ENCODE results near the gene EDEM3.
"Not testable (repeated sequence)": the region's sequence is repeated elsewhere in the genome, so short reads cannot be mapped to it uniquely, and the experiment has no call there.

Gene EDEM3

DNA sequence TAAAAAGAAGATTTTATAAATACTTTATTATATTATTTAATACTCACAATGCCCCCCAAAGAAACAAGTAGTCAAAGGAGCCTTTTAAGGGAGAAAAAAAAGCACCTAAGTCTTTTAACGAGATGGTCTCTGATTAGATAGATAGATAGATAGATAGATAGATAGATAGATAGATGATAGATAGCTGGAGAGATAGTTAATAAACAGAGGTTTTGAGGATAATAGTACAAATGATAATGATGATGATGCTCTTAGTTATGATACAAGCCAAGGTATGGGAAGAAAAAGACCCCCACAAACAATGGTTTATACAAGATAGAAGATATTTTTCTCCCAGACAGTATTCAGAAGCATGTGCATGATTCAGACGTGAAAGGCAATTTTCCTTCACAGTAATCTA, 14.6 kb upstream of the EDEM3 start:
- no peak for DNase-seq

GRCh38 chr1:184768467-184768866, 13.8 kb upstream of the EDEM3 start:
- DNase-seq = no peak

- DNase-seq = no peak
Measured at GRCh38 chr1:184767591-184767990, 12.9 kb upstream of the EDEM3 start.

- DNase-seq = no peak
Measured at GRCh38 chr1:184764483-184764882, 9.8 kb upstream of the EDEM3 start.

- not testable (repeated sequence) for DNase-seq
Measured at GRCh38 chr1:184763520-184763919, 8.9 kb upstream of the EDEM3 start.

GRCh38 chr1:184761969-184762485, 7.4 kb upstream of the EDEM3 start:
- DNase-seq = no peak

DNA sequence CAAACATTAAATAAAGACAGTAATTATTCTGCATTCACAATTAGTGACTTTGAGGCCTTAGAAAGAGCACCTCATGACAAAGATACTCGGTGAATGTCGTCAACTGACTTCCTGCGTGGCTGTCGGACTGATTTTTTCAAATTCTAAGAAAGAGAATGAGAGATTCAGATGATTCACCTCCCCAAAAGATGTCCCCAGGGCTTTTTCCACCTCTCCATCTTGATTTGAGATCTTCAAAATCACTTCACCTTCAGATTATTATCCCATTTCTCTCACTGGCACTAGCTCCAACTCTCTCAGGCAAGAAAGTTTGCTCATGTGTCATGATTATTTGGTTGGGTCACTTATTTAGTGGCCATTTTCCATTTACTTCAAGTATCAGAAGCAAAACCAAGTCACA, 5.0 kb upstream of the EDEM3 start:
- DNase-seq = no peak

- DNase-seq = no peak
Measured at GRCh38 chr1:184759112-184759511, 4.5 kb upstream of the EDEM3 start.

DNA sequence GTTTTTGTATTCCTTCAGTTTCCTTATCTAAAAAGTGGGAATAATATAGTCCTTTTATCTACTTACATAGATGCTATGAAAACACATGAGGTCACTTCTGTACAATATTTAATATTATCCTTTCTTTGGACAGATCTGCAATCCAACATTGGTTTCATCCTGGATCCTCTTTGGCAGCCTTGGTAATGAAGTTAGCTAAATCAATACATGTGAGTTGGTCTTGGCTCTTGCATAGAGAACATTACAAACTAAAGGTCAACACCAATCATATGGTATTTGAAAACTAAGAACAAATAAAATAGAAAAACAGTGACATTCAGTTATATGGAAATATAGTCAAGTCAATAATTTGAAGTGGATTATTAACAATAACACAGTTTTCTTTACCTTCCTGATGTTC, 3.2 kb upstream of the EDEM3 start:
- DNase-seq = no peak

DNA sequence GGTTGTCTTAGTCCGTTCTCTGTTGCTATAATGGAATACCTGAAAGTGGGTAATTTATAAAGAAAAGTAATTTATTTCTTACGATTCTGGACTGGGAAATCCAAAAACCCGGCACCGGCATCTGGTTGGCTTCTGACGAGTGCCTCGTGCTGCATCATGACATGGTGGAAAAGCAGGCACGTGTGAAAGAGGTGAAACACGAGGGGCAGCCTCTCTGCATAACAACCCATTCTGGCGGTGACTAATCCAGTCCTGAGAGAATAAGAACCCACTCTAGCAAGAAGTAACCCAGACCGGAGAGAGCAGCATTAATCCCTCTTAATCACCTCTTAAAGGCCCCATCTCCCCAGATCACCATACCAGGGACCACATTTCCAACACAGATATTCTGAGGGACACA, 2.7 kb upstream of the EDEM3 start:
- DNase-seq = no peak

DNA sequence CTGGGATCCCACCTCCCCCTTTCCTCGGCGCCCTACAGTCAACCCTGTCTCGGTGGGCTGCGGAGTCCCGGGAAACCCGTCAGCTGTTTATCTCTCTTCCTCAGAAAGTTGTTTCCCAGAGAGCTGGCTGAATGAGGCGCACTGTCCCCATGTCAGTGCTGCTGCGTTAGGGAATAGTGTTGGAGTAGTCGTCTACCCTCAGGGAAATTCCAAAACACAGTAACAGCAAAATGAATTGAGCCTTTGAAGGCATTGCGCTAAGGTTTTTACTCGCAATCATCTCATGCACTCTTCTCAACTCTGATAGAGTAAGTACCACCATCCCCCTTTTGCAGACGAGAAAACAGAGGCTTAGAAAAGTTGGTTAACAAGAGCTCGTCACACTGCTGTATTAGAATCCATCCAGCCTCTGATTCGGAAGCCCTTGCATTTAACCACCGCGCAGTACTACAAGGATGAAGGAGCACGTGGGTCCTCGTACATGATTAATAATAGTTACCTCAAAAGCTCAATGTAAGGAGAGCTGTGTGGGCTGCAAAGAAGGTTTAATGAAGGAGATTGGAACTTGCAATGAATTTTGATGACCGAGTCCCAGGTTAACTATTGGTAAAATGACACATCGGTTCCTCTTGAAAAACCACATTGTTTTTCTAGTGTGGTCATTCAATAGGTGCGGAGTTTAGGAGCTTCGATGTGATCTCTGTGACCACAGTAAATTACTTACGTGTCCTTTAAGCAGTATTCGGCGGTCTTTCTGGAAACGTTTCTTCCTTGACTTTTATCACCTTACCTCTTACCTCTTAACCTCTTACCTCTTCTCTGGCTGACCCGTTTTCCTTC, 788 bp upstream of the EDEM3 start:
- peak; percentile 38 for DNase-seq

GRCh38 chr1:184753608-184754475, 816 bp downstream of the EDEM3 start:
- DNase-seq = no peak

- no peak for DNase-seq
Measured at GRCh38 chr1:184753117-184753516, 1.5 kb downstream of the EDEM3 start.

DNA sequence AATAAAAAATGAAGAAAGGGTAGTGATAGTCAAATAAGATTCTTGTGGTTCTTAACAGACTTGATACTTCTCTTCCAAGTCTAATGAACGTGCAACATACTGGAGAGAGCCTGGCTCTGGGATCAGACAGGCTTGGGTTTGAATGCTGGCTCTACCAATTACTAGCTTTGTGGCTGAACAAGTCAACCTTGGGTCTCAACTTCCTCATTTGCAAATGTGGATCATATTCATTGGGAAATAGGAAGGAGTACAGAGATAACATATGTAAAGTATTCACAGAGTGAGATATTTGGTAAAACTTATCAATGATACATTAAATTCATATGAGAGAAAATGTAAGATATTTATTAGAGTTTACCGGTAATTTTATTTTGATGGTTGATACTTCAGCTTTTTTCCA, 2.0 kb downstream of the EDEM3 start:
- DNase-seq = no peak

- no peak for DNase-seq
Measured at GRCh38 chr1:184748740-184749139, 5.9 kb downstream of the EDEM3 start.

GRCh38 chr1:184747089-184747955, 7.3 kb downstream of the EDEM3 start:
- DNase-seq = no peak

DNA sequence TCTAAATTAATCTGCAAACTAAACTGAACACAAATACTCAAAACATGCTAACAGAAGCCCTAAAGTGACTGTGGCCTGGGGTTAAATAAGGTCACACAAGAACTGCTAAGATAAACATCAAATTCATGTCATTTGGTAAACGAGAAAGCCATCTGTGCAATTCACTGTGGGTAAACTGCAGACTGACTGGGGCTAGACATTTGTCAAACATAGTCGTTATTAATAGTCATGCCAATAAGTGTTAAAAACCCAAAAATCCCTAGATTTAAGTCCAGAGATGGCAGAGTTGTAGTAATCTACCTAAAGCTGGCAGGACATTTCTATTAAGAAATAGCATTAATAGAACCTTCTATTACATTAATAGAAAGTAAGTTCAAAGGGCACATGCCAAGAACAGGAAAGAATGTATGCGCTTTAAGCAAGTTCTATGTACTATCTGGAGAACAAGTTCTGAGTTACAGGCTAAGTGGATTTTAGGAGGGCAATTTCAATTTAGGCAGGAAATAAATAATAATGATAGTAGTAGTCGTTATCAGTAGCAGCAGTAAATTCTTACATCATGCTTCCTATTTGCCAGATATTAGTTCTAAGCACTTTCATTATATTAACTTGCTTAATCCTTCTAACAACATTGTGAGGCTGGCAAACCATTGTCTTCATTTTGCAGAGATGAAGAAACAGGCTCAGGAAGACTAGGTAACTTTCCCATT, 8.6 kb downstream of the EDEM3 start:
- DNase-seq = peak; percentile 60

DNA sequence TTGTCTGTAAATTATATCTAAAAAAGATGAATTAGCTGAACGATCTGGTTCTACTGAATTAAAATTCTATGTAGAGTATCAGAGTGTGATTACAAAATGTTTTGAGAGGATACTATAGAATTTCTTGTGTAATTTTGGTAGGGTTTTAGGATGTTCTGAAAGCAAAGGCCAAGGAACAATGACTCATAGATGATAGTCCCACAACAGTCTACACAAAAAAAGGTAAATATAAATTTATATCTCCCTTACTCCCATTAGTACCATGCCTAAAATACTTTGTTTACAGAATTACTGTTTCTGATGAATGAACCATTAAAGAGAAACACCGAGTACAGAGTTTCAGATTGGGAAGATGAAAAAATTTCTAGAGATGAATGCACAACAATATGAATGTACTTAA, 9.5 kb downstream of the EDEM3 start:
- DNase-seq = no peak

DNA sequence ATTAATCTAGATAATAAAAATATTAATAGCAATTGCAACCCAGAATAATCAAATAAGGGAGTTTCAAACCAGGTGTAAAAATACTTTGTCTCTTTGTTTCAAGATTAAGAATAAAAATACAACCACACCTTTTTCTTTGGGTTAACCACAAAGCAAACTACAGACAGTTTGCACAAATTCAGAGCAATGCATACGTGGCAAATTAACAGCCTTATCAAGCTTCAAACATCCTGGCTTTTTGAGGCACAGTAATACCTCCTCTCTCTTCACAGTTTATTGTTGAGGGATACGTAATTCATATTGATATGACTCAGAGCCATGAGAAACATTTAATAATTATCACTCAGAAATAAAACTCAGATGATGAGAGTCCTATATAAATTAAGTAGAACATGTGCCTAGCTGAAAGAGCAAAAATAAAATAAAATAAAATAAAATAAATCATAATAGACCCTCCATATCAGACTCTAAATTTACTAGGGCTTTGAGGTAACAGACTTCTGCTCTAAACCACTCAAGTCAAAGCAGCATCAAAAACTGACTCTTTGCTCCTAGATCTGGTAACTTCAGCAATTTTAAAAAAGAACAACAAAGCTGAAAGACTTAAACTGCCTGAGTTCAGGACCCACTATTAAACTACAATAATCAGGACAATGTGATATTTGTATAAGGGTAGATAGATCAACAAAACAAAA, 11.4 kb downstream of the EDEM3 start:
- DNase-seq = peak; percentile 80

- no peak for DNase-seq
Measured at GRCh38 chr1:184740344-184740743, 14.3 kb downstream of the EDEM3 start.

DNA sequence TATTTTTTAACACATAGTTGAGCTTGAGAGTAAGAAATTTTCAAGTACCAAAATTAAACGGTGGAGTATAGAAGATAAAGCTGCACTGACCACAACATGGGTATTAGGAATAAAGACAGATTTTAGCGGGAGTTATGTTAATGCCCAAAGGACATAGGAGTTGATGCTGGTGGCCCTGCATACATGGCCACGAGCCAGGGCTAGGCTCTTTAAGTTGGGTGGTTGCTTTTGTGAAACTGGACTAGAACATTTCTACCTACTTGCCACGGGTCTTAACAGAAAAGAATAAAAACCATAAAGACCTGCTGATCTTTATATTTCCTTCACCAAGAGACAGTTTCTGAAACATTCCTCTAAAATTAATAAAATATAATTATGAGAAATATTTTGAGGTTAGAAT, 14.9 kb downstream of the EDEM3 start:
- no peak for DNase-seq

DNA sequence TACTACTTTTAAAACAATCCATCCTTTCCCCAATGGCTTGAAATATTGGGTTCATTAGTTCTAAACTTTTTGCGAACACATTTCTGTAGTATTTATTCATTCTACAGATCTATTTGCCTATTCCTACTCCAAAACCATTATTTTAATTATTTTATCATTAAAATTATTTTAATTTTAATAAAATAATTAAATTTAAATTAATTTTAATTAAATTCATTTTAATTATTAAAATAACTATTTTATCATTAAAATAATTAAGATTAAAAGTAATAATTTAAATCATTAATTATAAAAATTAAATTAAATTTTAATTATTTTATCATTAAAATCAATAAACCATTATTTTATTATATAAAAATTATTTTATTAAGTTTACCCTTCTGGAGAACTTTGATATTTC, 15.6 kb downstream of the EDEM3 start:
- DNase-seq = no peak
